C4-2B (cell line): ENCODE measurements around the gene FAM131B.
A peak's percentile ranks its signal among the peaks of the same experiment; 100 is the strongest.

ENCODE experiments used
- H3K27ac ChIP-seq: fragments of 450-650 bp; 2 replicates; pipeline ENCODE4 v1.5.1; 2017
- ZFX ChIP-seq: fragments of 450-650 bp; IDR thresholded peaks from 2 replicates; pipeline ENCODE4 v1.6.1; 2017
- TF ChIP-seq, protein P1 (sequence below): fragments of 450-650 bp; conservative IDR thresholded peaks from 2 replicates; pipeline ENCODE4 v1.5.1; 2017; ENCODE audit warnings: mild to moderate bottlenecking

The FAM131B gene

DNA sequence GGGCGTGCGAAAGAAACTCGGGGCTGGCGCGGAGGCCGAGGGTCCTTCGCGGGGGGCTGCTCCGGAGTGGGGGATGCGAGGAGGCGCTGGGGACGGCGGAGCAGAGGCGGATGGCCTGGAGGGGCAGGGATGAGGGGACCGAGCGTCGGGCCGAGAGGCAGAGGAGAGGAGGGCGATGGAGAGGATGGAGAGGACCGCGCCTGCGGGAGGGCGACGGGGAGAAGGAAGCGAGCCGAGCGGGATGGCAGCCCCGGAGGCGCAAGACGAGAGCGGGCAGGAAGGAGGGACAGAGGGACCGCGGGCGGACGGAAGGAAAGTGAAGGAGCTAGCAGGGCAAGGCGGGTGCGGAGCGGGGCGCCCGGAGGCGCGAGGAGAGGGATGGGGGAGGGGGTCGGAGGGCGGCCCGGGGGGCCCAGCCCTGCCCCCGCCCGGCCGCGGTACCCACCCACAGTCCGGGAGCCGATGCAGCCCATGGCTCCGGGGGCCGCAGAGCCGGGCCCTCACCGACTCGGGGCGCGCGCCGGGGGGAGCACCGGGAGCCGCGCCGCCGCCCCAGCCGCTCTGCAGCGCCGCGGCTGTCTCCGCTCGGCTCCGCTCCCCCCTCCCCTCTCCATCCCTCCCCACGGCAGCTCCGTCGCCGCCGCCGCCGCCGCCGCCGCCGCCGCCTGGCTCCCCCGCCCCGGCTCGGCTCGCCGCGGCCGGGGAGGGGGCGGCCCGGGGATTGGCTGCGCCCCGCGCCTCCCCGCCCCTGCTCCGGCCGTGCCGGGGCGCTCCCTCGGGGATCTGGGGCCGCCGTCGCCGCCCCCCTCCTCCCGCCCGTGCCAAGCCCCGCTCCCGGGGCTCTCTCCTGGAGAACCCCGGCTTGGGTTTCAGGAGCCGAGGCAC lies at the start of gene FAM131B:
Gene FAM131B (minus strand): TSS at position 583 of the 885 bp plus-strand sequence. CDS start 110 bp downstream, at position 473.
- H3K27ac ChIP-seq = no peak within 1 kb of the TSS

DNA sequence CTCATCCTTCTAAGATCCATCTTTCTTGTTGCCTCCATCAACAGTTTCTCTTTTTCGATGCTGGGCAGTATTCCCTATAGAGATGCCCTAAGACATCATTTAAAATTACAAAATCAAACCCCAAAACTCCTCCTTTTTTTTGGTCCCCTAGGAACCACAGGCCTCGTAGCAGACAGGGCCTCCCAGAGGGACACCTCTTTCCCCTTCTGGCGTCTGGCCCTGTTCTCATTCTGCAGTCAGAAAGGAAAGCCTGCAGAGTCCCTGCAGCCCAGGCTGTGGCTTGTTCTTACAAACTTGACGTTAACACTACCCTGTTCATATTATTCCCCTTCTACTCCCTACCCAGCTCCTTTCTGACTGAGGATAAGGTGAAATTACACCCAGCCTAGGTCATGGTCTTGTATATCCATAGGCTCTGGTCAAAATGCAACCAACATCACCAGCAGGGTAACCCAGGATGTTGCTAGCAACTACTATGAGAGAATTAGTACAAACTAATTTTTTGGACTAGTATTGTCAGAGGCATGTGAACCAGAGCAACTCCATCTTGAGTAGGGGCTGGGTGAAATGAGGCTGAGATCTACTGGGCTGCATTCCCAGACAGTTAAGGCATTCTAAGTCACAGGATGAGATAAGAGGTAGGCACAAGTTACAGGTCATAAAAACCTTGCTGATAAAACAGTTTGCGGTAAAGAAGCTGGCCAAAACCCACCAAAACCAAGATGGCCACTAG lies 49.6 kb upstream of the FAM131B start:
- TF ChIP-seq, protein P1, sequence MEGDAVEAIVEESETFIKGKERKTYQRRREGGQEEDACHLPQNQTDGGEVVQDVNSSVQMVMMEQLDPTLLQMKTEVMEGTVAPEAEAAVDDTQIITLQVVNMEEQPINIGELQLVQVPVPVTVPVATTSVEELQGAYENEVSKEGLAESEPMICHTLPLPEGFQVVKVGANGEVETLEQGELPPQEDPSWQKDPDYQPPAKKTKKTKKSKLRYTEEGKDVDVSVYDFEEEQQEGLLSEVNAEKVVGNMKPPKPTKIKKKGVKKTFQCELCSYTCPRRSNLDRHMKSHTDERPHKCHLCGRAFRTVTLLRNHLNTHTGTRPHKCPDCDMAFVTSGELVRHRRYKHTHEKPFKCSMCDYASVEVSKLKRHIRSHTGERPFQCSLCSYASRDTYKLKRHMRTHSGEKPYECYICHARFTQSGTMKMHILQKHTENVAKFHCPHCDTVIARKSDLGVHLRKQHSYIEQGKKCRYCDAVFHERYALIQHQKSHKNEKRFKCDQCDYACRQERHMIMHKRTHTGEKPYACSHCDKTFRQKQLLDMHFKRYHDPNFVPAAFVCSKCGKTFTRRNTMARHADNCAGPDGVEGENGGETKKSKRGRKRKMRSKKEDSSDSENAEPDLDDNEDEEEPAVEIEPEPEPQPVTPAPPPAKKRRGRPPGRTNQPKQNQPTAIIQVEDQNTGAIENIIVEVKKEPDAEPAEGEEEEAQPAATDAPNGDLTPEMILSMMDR = no peak
- TF ChIP-seq ZFX = no peak
- H3K27ac ChIP-seq = no peak overlapping the region

More for the DNA sequence above, at the start of gene FAM131B:
- TF ChIP-seq, protein P1 = no peak
- TF ChIP-seq ZFX = no peak

DNA sequence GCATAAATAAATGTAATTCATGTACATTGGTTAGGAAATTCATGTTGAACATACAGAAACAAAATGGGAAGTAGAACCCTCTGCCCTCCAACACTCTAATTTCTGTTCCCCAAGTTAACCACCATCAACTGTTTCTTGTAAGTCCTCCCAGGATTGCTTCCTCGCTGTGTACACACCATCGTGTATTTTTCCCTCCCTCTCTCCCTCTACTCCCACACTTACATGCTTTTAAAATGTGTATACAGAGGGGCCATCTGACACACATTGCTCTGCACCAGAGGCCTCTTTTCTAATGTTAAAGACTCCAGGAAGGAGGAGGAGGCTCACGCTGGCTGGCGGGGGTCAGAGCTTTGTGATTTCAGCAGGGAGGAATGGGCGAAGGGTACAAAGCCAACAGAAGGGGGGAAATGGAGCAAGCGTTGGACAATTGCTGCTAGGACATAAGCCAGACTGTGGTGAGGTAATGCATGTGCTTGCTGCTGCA lies 48.0 kb upstream of the FAM131B start:
- TF ChIP-seq ZFX = no peak
- TF ChIP-seq, protein P1 = no peak
- no peak overlapping the region for H3K27ac ChIP-seq

DNA sequence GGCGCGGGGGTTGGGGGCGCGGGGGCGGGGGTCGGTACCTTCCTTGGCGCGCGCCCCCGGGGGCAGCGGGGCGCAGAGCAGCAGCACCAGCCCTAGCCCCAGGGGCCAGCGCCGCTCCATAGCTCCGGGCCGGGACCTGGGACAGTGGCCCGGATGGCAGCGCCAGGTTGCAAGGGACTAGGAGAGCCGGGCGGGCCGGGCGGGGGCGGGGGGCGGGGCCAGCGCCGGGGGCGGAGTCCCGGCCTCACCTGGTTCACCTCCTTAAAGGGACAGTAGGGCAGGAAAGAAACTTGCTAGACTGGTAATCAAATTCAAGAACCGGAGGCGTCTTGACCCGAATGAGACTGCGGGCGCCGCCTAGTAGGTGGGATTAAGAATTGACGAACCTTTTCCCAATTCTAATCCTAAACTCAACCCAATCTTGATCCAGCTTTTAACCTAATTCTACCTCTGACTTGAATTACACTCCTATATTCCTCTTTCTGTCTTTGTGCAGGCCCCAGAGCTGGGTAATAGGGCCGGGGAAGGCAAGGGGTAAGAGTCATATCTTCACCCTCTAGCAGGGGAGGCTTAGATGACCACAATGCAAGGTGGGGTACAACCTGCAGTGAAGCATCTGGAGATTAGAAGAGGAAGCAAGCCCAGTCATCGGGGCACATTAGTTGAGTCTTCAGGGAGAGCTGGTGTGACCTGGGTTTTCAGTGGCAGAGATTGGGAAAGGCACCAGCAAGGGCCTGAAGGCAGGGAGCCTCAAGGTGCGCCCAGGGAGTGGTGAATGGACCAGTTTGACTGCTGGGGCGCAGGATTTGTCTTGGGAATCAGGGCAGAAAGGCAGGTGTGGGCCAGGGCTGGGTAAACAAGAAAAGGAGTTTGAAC lies 46.4 kb upstream of the FAM131B start, which contains the start of gene EPHA1:
Gene EPHA1 (minus strand): TSS at position 171 of the 876 bp plus-strand sequence. CDS start 51 bp downstream, at position 120.
- TF ChIP-seq, protein P1 = peak; percentile 84
- TF ChIP-seq ZFX = no peak

DNA sequence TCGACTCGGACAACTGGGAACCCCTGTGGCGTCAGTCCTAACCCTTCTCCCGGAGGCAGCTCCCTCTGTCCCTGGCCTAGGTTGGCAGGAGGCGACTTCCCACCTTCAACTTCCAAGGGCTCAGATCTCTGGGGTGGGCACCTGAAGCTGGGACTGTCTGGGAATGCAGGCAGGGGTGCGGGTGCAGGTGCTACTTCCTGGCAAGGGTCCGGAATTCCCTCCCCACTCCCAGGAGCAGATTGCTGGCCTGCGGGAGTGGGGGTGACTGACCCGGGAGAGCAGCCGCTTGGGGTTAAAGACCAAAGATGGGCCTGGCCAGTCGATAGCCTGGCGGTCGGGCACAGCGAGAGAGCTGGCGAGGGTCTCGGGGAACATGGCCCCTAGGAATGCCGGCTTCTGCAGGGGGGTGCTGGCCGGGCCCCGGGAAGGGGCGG lies 45.8 kb upstream of the FAM131B start:
- TF ChIP-seq, protein P1 = no peak
- TF ChIP-seq ZFX = peak; percentile 22; the same call in 1 of the 2 replicates
- H3K27ac ChIP-seq = peak overlapping the region; percentile 67

More for the DNA sequence above, 46.4 kb upstream of the FAM131B start, which contains the start of gene EPHA1:
- peak within 1 kb of the TSS; percentile 67 for H3K27ac ChIP-seq

DNA sequence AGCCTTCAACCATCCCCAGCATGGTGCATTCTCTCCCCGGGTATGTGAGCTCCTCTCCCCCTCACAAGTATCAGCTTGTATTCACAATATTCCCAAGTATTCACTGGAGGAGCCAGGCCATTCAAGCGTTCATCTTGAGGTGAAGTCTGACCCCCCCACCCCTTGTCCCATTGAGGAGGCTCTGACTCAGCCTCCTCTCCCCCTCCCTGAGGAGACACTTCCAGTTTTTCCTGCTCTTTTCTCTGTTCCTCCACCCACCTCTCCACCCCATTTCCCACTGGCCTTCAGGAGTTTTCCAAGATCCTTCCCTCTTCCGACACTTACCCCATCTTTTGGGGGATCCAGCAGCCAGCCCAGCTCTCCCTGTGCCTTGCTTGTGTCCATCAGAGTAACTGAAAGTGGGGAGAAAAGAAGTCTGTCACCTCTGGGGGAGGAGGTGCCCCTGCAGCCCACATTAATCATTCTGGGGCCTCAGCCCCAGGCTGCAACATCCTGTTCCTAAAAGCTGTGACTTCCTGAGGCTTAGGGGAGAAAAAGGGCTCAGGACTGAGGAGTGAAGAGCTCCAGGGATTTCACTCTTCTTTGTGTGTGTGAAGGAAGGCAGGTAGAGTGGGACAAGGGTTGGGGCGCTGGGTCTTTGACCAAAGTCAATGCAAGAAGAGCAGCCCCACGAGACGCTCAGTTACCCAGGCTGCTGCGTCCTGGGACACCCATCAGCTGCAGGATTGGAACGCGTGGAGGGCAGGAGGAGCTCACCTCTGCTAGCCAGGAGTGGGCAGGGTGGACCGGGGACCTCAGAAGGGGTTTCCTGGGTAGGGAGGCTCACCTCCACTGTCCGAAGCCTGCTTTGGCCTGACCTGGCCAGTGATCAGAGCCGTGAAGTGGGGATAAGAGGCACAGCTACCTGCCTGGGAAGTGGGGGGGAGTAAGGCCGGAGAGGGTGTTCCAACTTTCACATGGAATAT lies 45.1 kb upstream of the FAM131B start:
- H3K27ac ChIP-seq = peak overlapping the region; percentile 67
- TF ChIP-seq, protein P1 = no peak
- no peak for TF ChIP-seq ZFX
